Lower leg skin (tissue), 3 donors: Measurements from ENCODE around the gene RALGAPA2.

Experiments used
- POLR2A ChIP-seq, 2 donors: fragments of 450-650 bp; IDR thresholded peaks; one replicate each; pipeline ENCODE4 v1.6.1; 2016 to 2017; ENCODE audit warnings: antibody characterized with exemption in 2 of 2, mild to moderate bottlenecking in 1 of 2, moderate library complexity in 1 of 2
- TF ChIP-seq, protein P1 (sequence below), 3 donors: fragments of 450-650 bp; IDR thresholded peaks; one replicate each; pipeline ENCODE4 v1.5.1; 2016; ENCODE audit warnings: antibody characterized with exemption in 3 of 3, mild to moderate bottlenecking in 3 of 3, moderate library complexity in 2 of 3

DNA sequence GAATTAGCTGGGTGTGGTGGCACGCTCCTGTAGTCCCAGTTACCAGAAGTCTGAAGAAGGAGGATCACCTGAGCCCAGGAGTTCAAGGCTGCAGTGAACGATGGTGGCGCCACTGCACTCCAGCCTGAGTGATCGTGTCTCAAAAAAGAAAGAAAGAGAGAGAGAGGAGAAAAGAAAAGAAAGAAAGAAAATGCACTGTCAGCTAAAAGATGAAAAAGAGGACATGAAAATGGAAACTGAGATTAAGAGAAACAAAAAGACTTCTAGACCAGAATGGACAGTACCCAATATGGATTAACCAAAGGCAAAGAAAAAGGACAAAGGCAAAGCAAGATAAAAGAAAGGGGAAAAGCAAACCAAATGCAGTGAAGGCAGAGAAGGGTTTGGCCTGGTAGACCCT, 9.0 kb upstream of the RALGAPA2 start:
- TF ChIP-seq, protein P1, sequence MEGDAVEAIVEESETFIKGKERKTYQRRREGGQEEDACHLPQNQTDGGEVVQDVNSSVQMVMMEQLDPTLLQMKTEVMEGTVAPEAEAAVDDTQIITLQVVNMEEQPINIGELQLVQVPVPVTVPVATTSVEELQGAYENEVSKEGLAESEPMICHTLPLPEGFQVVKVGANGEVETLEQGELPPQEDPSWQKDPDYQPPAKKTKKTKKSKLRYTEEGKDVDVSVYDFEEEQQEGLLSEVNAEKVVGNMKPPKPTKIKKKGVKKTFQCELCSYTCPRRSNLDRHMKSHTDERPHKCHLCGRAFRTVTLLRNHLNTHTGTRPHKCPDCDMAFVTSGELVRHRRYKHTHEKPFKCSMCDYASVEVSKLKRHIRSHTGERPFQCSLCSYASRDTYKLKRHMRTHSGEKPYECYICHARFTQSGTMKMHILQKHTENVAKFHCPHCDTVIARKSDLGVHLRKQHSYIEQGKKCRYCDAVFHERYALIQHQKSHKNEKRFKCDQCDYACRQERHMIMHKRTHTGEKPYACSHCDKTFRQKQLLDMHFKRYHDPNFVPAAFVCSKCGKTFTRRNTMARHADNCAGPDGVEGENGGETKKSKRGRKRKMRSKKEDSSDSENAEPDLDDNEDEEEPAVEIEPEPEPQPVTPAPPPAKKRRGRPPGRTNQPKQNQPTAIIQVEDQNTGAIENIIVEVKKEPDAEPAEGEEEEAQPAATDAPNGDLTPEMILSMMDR (IDR thresholded peaks at IDR 0.05) = no peak
- no peak for TF ChIP-seq POLR2A (IDR thresholded peaks at IDR 0.05)
